HG03460 (cell line): ENCODE data around the gene ESYT1.

Experiments
- ATAC-seq: cut with Tn5 transposase; IDR thresholded peaks from one replicate; pipeline ENCODE4 v1.9.1; 2021; ENCODE audit not compliant: unreplicated experiment

Gene ESYT1

GRCh38 chr12:56126732-56127239 is 1.3 kb upstream of the ESYT1 start:
- ATAC-seq: no peak

- no peak for ATAC-seq
These were observed 581 bp upstream of the ESYT1 start for GRCh38 chr12:56127485-56127887.

GRCh38 chr12:56128670-56129205 is 671 bp downstream of the ESYT1 start:
- ATAC-seq: no peak

GRCh38 chr12:56129206-56129941 is 1.3 kb downstream of the ESYT1 start:
- ATAC-seq: peak; percentile 35

GRCh38 chr12:56129942-56130495 is 2.0 kb downstream of the ESYT1 start:
- ATAC-seq: no peak

GRCh38 chr12:56130876-56131275 is 2.8 kb downstream of the ESYT1 start:
- no peak for ATAC-seq

GRCh38 chr12:56134897-56135296 is 6.8 kb downstream of the ESYT1 start:
- ATAC-seq: no peak

GRCh38 chr12:56137853-56138571 is 9.9 kb downstream of the ESYT1 start:
- ATAC-seq: no peak

- no peak for ATAC-seq
These were observed 14.1 kb downstream of the ESYT1 start for GRCh38 chr12:56141946-56142784.

GRCh38 chr12:56143217-56143616 is 15.2 kb downstream of the ESYT1 start:
- no peak for ATAC-seq

GRCh38 chr12:56143870-56144269 is 15.8 kb downstream of the ESYT1 start:
- no peak for ATAC-seq

GRCh38 chr12:56145217-56145616 is 17.1 kb downstream of the ESYT1 start:
- no peak for ATAC-seq

GRCh38 chr12:56146492-56147460 is 18.7 kb downstream of the ESYT1 start:
- no peak for ATAC-seq

- no peak for ATAC-seq
These were observed 22.5 kb downstream of the ESYT1 start for GRCh38 chr12:56150563-56150962.

- ATAC-seq: peak; percentile 41
These were observed 23.6 kb downstream of the ESYT1 start for GRCh38 chr12:56151672-56152131.

- peak; percentile 84 for ATAC-seq
These were observed 24.2 kb downstream of the ESYT1 start, which contains the start of gene MYL6B for GRCh38 chr12:56152132-56152755. Gene MYL6B, plus strand, starts transcription at chr12:56152587. Its CDS starts 1,332 bp downstream, at chr12:56153919.

- no peak for ATAC-seq
These were observed 24.9 kb downstream of the ESYT1 start for GRCh38 chr12:56152756-56153677.

GRCh38 chr12:56153678-56154065 is 25.6 kb downstream of the ESYT1 start:
- no peak for ATAC-seq
